ENCODE results near the gene TWNK. TPM values are rescaled to one million over a fixed set of nuclear protein-coding genes. Genes with fewer than 3 reads are reported as not detected.
"Not testable (repeated sequence)": the region's sequence is repeated elsewhere in the genome, so short reads cannot be mapped to it uniquely, and the experiment has no call there.

Gene TWNK
- total RNA-seq, 4 donors from 2014 or later: 8.3 to 10.8 (median 8.9) TPM

DNA sequence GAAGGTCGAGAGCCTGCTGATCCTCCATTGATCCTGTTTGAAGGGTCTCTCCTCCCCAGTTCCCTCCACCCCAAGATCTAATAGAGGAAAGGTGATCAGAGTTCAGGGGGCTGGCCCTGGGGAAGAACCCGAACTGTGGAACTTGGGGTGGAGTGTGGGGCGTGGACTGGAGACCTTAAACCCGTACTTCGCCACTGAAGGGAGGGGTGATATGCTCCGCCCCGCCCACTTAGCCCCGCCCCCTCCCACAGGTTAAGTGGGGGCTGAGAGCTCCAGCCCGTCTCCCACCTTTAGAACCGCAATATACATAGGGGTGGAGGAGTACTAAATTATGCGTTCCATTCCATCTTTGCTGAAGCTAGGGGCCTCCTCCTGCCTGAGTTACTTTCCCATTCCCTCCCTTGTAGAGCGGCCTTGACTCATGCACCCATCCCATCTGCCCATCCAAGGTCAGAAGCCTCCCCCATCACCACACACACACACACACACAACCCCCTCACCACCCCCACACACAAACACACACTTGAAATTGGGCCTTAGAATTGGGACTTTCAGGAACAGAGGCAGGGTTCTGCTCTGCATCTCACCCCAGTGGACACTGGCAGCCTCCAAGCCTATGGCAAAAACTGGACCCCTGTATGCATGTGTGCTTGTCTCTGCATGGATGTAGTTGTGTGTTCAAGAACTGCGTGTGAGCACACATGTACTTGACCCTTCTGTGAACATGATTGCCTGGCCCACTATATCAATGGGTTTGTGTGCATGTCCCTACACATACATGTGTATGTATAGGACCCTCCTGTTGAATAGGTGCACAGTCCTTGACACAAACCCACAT lies 17.0 kb upstream of the TWNK start:
- Histone ChIP-seq H3K36me3 (peaks cover 0 to 16% of the 10 kb centered on the region in 2 donors), H3K27me3 (no peaks in the 10 kb centered on the region), H3K9me3 (no peaks in the 10 kb centered on the region), H3K27ac (peak overlapping the region in 1 of 4 donors; percentile 4), H3K4me3 (peak overlapping the region in 1 of 2 donors; percentile 62), H3K4me1 (peaks cover 0 to 21% (median 11%) of the 10 kb centered on the region in 3 donors)
- no peak for ATAC-seq
- WGBS, 2 donors (ENCODE audit: low coverage in 1 of 2): 25% methylated on average over 4 of the region's 13 CpGs; no CpG with 5 or more reads in 1 of the 2 donors
- TF ChIP-seq EP300 (IDR thresholded peaks at IDR 0.05): no peak
- TF ChIP-seq, protein P1, sequence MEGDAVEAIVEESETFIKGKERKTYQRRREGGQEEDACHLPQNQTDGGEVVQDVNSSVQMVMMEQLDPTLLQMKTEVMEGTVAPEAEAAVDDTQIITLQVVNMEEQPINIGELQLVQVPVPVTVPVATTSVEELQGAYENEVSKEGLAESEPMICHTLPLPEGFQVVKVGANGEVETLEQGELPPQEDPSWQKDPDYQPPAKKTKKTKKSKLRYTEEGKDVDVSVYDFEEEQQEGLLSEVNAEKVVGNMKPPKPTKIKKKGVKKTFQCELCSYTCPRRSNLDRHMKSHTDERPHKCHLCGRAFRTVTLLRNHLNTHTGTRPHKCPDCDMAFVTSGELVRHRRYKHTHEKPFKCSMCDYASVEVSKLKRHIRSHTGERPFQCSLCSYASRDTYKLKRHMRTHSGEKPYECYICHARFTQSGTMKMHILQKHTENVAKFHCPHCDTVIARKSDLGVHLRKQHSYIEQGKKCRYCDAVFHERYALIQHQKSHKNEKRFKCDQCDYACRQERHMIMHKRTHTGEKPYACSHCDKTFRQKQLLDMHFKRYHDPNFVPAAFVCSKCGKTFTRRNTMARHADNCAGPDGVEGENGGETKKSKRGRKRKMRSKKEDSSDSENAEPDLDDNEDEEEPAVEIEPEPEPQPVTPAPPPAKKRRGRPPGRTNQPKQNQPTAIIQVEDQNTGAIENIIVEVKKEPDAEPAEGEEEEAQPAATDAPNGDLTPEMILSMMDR (IDR thresholded peaks at IDR 0.05): no peak
- TF ChIP-seq POLR2AphosphoS5 (IDR thresholded peaks at IDR 0.05): no peak
- no peak for TF ChIP-seq POLR2A (IDR thresholded peaks at IDR 0.05)

DNA sequence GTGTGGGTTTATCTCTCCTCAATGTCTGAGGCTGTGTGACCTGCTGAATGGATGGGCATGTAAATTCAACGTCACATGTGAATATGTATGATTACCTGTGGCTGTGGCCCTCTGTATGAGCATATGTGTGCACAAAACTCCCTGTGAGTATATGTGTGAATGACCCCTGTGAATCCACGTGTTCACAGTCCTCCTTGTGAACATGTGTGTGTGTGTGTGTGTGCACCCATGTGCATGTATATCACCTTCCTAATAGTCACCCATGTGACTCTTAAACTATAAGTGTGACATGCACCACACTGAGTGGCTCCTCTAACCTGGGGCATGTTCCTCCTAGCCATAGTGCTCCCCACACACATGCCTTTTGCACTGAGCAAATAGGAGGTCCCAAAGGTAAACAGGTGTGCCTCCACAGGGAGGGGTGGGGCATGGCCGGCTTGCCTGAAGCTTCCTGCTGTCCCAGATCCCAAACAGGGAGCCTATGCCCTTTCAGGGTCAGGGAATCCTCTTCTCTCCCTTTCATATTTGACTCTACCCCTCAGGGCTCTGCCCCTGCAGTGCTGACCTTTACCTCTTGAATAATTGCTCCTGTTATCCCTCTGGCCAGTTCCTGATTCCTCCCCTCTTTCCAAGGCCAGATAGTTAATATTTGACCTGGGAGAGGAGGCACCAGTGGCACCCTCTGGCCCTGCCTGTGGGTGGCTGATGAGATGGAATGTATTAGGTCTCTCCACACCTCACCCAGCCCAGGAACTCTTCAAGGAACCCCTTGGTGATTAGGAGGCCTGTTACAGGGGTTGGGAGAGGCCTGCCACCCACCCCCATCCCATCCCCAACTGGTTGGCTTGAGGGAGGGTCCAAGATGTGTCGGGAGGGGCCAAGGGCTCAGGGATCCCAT lies 16.2 kb upstream of the TWNK start:
- H3K27me3 ChIP-seq: no peaks in the 10 kb centered on the region
- no peak for TF ChIP-seq POLR2AphosphoS5 (IDR thresholded peaks at IDR 0.05)
- TF ChIP-seq EP300 (IDR thresholded peaks at IDR 0.05): no peak
- TF ChIP-seq, protein P1 (IDR thresholded peaks at IDR 0.05): no peak
- TF ChIP-seq POLR2A (IDR thresholded peaks at IDR 0.05): no peak
- H3K36me3 ChIP-seq: peaks cover 0 to 7% of the 10 kb centered on the region in 2 donors
- WGBS, 2 donors (ENCODE audit: low coverage in 1 of 2): 67% methylated on average over 3 of the region's 4 CpGs; no CpG with 5 or more reads in 1 of the 2 donors
- H3K9me3 ChIP-seq: no peaks in the 10 kb centered on the region
- H3K4me1 ChIP-seq: peaks cover 0 to 21% (median 11%) of the 10 kb centered on the region in 3 donors
- ATAC-seq: no peak
- no peak overlapping the region for H3K27ac ChIP-seq
- H3K4me3 ChIP-seq: no peak overlapping the region

DNA sequence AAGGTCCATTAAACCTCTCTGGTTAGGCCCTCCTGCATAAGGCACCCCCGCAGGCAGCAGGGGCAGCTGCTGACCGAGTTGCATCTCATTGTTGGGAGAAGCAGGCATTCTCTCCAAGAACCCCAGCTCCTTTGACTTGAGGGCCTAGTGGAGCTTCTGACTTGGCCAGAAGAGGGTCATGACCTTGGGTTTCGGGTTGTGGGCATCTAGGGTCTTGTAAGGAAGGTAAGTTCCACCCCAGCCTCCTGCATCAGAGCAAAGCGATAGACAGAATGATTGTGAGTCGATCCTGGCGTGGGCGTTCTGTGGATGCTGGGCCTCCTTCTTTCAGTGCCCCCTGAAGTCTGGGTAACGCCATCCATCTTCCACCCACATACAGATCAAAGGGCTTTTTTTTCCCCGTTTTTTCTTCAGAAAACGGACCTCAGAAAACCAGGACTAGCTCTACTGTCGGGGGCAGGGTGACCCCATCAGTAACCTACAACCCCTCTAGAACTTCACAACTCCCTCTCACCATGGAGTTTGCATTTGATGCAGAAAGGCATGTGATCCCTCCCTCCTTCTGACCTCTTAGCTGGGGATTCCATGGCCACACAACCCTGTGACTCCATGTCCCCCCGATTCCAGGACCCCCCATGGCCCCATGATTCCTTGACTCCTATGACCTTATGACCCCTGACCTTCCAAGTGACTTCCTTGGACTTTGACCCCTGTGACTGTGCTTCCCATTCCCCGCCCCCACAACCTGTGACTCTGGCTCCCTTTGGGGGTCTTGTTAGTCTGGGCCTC lies 15.0 kb upstream of the TWNK start:
- TF ChIP-seq POLR2A (IDR thresholded peaks at IDR 0.05) (no peak), POLR2AphosphoS5 (IDR thresholded peaks at IDR 0.05) (no peak), EP300 (IDR thresholded peaks at IDR 0.05) (no peak)
- TF ChIP-seq, protein P1 (IDR thresholded peaks at IDR 0.05): no peak
- WGBS, 2 donors (ENCODE audit: low coverage in 1 of 2): 53 to 65% methylated on average over 4 to 9 of the region's 13 CpGs
- no peaks in the 10 kb centered on the region for H3K9me3 ChIP-seq
- peaks cover 0 to 21% (median 11%) of the 10 kb centered on the region in 3 donors for H3K4me1 ChIP-seq
- H3K27ac ChIP-seq: no peak overlapping the region
- ATAC-seq: no peak
- no peaks in the 10 kb centered on the region for H3K27me3 ChIP-seq
- peaks cover 0 to 6% of the 10 kb centered on the region in 2 donors for H3K36me3 ChIP-seq
- H3K4me3 ChIP-seq: no peak overlapping the region

DNA sequence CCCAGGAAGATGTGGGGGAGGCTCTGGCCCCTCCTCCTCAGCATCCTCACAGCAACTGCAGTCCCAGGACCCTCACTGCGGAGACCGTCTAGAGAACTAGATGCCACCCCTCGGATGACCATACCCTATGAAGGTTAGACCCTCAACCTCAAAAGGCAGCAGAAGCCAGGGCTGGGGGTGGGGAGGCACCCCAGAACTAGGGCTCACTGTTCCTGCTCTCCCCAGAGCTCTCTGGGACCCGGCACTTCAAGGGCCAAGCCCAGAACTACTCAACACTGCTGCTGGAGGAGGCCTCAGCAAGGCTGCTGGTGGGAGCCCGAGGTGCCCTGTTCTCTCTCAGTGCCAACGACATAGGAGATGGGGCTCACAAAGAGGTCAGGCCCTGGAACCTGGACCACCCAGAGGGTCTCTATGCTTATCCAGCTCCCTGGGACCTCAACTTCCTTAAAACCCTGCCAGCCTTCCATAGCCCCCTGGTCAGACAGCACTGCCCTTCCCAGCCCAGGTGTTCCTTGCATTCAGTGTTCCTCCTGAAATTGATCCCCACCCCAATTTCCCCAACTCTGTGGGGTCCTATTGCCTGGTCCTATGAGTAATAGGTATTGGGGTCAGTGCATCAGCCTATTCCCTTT lies 14.3 kb upstream of the TWNK start:
- peaks cover 0 to 21% (median 11%) of the 10 kb centered on the region in 3 donors for H3K4me1 ChIP-seq
- H3K27ac ChIP-seq: no peak overlapping the region
- TF ChIP-seq, protein P1 (IDR thresholded peaks at IDR 0.05): no peak
- TF ChIP-seq POLR2A (IDR thresholded peaks at IDR 0.05) (no peak), POLR2AphosphoS5 (IDR thresholded peaks at IDR 0.05) (no peak), EP300 (IDR thresholded peaks at IDR 0.05) (no peak)
- 75% methylated on average over 1 of the region's 6 CpGs; no CpG with 5 or more reads in 1 of the 2 donors for WGBS, 2 donors (ENCODE audit: low coverage in 1 of 2)
- peaks cover 0 to 14% of the 10 kb centered on the region in 2 donors for H3K36me3 ChIP-seq
- no peaks in the 10 kb centered on the region for H3K9me3 ChIP-seq
- H3K27me3 ChIP-seq: no peaks in the 10 kb centered on the region
- no peak overlapping the region for H3K4me3 ChIP-seq
- no peak for ATAC-seq

DNA sequence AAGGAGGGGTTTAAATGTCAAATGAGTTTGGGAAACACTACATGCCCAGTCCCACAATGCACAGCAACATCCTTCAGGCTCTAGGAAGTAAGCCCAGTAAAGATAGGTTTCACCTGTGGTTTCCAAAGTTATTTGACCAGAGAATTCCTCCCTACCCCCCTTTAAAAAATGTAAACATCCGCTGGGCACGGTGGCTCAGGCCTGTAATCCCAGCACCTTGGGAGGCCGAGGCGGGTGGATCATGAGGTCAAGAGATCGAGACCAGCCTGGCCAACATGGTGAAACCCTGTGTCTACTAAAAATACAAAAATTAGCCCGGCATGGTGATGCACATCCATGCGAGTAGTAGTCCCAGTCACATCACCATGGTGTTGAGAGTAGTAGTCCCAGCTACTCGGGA lies 11.9 kb upstream of the TWNK start:
- not testable (repeated sequence) for H3K9me3 ChIP-seq, H3K4me3 ChIP-seq, H3K27me3 ChIP-seq, H3K27ac ChIP-seq, ATAC-seq, H3K4me1 ChIP-seq
- 66% methylated on average over 4 of the region's 8 CpGs; no CpG with 5 or more reads in 1 of the 2 donors for WGBS, 2 donors (ENCODE audit: low coverage in 1 of 2)
- peaks cover 0 to 35% of the 10 kb centered on the region in 2 donors for H3K36me3 ChIP-seq

All from gastroesophageal sphincter (tissue), 4 donors.